GM12873 (cell line): ENCODE results near the gene SMCO3.
A peak's percentile ranks its signal among the peaks of the same experiment; 100 is the strongest.

Experiments
- TF ChIP-seq, protein P1 (sequence below): IDR thresholded peaks from 2 replicates; pipeline ENCODE4 v1.5.1; 2012; ENCODE audit warnings: low read depth, mild to moderate bottlenecking, moderate library complexity, low read length, control low read depth; ENCODE audit not compliant: insufficient read depth; ENCODE audit errors: missing control alignments

Gene SMCO3

DNA sequence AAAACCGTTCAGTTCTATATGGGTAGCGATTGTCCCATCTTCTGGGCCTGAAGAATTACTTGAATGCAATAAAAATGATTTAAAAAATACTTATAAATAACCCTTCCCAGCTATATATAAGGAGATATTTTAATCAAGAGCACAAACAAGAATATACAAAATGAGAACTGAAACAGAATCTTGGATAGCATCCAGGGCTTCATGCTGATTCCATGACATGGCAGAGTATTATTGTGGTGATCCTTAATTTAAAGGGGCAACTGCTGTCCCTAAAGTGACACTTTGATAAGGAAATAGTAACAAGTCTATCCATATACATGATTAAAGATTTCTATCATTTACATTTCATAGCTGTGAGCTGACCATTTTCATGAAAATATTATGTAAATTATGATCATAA lies 29.5 kb downstream of the SMCO3 start:
- TF ChIP-seq, protein P1, sequence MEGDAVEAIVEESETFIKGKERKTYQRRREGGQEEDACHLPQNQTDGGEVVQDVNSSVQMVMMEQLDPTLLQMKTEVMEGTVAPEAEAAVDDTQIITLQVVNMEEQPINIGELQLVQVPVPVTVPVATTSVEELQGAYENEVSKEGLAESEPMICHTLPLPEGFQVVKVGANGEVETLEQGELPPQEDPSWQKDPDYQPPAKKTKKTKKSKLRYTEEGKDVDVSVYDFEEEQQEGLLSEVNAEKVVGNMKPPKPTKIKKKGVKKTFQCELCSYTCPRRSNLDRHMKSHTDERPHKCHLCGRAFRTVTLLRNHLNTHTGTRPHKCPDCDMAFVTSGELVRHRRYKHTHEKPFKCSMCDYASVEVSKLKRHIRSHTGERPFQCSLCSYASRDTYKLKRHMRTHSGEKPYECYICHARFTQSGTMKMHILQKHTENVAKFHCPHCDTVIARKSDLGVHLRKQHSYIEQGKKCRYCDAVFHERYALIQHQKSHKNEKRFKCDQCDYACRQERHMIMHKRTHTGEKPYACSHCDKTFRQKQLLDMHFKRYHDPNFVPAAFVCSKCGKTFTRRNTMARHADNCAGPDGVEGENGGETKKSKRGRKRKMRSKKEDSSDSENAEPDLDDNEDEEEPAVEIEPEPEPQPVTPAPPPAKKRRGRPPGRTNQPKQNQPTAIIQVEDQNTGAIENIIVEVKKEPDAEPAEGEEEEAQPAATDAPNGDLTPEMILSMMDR = no peak

DNA sequence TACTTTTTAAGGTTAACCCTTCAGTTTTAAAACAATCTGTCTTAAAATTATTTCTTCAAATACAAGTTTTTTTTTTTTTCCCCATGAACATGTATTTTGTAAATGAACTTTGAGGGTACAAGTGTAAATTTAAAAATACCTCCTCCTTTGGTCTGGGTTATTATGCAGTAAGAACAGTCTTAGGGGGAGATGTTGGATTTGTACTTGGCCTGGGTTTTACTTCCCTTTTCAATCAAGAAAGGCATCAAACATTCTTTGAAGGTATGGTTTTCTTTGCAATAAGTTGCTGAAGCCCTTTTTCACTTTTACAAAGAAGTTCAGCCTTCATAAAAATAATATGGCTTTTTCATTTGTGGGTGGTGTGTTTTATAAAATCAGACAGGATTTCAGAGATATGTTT lies 31.2 kb downstream of the SMCO3 start:
- TF ChIP-seq, protein P1 = no peak

DNA sequence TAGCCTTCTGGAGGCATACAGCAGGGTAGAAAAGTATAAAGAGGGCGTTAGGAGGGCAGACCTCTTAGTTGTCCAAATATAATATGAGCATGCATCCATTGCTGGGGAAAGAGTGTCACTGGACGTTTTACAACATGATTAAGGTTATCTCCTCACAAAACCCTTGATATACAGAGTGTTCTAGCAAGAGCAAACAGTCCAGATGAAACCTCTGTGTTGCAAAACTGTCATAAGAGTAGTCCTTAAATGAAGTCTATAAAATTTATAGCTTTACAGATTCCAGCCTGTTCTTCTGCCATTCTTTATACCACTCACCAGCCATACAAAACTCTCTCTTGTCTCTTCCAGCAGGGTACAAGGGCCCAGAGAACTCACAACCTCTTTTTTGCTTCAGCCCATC lies 32.4 kb downstream of the SMCO3 start:
- TF ChIP-seq, protein P1 = no peak

DNA sequence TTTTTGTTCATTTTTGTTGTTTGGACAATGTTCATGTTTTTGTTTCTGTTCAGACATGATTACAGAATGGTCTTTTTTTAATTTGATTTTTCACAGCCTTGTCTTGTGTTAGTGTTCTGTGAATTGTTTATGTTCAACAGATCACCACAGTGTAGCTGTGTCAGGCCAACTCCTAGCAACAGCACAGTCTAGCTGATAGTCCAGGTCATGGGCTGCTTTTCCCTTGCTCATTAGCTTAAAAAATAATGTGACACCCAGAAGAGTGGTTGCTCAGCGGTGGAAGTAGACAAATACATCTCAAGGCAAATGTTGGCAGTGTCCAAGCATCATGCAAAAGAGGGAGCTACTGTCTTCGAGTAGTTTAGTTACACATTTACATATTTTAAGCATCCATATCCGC lies 33.1 kb downstream of the SMCO3 start:
- TF ChIP-seq, protein P1 = no peak

DNA sequence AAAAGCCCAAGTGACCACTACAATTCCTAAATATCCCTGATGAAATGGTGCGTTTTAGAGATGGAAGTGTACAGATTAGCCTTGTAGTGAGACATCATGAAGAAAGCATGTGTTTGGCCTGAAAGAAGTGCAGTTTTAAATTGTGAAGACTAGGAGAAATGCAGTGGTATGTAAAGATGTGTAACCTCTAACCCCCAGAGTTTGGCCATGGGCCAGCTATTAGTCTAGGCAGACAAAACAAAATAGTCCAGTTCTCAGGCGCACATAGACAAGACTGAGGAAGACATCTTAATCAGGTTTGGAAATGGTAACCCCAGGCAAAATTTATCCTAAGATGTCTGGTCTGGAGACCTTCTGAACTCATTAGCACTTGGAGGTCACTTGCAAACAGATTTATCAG lies 34.1 kb downstream of the SMCO3 start:
- TF ChIP-seq, protein P1 = no peak

DNA sequence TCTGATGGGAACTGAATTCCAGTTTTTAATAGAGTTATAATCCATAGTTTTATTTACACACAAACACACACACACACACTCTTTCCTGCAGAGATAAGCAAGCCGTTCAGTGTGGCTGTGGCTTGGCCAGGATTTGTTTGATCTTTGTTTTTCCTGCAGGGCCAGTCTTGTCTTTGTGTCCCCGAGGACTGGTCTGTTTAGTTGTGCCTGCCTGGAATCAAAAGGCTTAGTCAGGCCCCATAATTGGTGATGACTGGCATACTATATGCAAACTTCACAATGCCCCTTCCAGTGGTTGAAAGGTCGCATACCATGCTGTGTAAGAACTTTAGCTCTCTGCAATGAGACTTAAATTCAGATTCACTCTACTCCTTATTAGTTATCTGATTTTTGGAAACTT lies 36.7 kb downstream of the SMCO3 start:
- TF ChIP-seq, protein P1 = no peak

DNA sequence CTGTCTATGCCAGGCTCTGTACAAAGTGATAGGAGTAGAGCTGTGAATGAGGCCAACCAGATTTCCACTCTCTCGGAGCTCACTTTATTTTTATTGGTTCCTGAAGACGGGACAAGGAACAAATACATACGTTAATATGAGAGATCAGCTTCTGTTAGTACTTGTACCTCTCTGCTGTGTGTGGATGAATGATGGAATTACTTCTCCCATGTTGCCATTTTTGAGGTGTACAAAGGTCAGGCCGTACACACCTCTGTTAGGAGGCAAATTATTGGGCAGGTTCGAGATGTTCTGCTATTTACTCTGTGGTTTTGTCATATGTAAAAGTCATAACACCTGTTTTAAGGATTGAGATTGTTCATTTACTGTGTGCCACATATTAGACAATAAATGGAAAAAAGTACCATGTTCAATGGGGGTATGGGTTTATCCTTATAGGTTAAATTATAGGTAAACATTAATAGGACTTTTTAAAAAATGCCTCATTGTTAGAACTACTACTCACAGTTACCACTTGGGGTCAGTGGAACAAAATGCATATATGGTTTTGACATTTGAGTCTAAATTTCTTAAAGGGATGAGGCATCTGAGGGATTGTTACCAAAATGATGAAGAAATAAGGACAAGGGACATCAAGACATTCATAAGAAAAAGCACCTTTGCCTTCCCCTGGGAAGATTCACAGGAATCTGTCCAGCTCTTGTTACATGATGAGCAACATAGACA lies 37.6 kb downstream of the SMCO3 start:
- TF ChIP-seq, protein P1 = peak; percentile 29
